GM12873 (cell line): Measurements from ENCODE around the gene RAD51D.

ENCODE experiments used
- TF ChIP-seq, protein P1 (sequence below): IDR thresholded peaks from 2 replicates; pipeline ENCODE4 v1.5.1; 2012; ENCODE audit warnings: low read depth, mild to moderate bottlenecking, moderate library complexity, low read length, control low read depth; ENCODE audit not compliant: insufficient read depth; ENCODE audit errors: missing control alignments

The RAD51D gene

DNA sequence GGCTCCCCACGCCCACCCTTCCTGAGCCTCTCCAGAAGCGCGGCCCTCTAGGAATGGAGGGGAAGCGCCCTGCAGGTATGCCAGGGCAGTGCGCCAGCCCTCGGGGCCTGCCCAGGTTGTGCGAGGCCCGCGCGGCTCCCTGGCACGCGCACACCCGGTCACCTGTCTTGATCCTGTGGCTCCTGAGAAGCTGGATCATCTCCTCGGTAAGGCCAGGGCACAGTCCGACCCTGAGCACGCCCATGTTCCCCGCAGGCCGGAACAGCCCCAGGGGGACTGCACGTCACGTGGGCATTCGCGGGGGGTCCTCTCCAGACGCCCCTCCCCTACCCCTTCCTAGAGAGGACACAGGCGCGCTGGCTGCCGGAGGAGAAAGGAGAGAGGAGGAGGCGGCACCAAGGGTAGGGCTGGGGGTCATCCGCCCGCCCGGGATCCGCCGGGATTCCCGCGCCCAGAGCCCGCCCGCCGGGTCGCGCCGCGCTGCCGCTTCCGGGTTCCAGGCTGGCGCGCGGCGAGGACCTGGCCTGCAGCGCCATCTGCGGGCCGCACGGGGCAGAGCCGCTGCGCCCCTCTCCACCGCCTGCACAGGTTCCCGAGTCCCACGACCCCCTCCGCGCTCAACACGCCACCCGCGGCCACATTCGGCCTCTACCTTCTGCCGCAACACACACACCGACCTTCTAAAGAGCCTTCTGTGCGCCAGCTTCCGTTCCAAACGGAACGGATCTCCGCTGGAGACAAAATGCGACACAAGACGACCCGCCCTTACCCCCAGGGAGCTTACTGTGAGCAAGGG lies at the start of gene RAD51D:
RAD51D (minus strand) TSS at position 491 of the 796 bp plus-strand sequence; CDS start at position 244, 247 bp downstream.
- TF ChIP-seq, protein P1, sequence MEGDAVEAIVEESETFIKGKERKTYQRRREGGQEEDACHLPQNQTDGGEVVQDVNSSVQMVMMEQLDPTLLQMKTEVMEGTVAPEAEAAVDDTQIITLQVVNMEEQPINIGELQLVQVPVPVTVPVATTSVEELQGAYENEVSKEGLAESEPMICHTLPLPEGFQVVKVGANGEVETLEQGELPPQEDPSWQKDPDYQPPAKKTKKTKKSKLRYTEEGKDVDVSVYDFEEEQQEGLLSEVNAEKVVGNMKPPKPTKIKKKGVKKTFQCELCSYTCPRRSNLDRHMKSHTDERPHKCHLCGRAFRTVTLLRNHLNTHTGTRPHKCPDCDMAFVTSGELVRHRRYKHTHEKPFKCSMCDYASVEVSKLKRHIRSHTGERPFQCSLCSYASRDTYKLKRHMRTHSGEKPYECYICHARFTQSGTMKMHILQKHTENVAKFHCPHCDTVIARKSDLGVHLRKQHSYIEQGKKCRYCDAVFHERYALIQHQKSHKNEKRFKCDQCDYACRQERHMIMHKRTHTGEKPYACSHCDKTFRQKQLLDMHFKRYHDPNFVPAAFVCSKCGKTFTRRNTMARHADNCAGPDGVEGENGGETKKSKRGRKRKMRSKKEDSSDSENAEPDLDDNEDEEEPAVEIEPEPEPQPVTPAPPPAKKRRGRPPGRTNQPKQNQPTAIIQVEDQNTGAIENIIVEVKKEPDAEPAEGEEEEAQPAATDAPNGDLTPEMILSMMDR = peak; percentile 84

DNA sequence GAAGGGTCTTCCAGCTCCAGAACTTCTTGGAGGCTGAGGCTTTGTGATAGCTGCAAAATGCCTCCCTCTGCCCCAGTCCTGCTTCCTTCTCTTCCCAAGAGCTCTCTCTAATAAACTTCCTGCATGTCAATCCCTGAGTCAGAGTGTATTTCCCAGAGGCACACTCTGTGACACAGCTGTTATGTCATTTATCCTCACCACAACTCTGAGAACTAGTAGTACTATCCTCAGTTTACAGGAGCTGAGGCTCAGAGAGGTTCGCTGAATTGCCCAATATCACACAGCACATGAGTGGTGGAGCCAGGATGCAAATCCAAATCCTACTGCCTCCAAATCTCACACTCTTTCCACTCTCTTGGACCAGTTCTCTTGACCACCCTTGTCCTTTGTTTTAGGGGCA lies 48.0 kb upstream of the RAD51D start:
- TF ChIP-seq, protein P1 = no peak

DNA sequence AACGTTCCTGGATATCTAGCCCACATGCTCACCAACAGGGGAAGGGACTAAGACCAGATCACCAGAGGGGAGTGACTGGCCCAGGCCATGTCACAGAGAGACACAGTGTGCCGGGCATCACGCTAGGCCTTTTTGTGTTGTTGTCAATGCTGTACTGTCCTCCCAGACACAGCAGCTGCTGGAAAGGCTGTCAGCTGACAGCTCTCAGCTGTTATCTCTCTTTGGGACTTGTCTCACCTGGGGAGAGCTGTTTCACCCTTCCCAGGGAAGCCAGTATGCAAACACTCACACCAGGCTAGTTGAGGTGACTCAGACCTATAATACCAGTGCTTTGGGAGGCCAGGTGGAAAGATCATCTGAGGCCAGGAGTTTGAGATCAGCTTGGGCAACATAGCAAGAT lies 47.4 kb upstream of the RAD51D start:
- TF ChIP-seq, protein P1 = no peak

DNA sequence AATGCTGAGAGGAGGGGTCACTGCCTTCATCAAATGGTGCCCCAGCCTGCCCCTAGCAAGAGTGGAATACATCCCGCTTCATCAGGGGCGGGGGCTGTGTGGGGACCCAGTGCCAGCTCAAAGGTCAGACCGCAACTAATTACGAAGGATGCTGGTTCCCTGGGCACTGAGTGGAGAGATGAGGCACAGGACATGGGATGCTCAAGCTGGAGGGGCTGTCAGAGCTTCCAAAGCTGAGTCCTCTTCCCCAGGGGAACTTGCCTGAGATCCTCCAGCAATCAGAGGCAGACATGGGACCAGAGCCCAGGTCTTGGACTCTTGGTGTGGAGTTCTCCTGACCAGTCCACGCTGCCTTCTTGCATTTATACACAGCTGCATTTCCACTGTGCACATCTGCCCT lies 46.9 kb upstream of the RAD51D start:
- TF ChIP-seq, protein P1 = no peak

DNA sequence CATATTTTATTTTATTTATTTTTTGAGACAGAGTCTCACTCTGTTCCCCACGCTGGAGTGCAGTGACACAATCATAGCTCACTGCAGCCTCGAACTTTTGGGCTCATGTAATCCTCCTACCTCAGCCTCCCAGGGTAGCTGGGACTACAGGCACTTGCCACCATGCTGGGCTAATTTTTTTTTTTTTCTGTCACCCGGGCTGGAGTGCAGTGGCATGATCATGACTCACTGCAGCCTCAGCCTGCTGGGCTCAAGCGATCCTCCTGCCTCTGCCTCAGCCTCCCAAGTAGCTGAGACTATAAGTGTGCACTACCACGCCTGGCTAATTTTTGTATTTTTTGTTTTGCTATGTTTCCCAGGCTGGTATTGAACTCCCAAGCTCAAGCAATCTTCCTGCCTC lies 45.1 kb upstream of the RAD51D start:
- TF ChIP-seq, protein P1 = no peak

DNA sequence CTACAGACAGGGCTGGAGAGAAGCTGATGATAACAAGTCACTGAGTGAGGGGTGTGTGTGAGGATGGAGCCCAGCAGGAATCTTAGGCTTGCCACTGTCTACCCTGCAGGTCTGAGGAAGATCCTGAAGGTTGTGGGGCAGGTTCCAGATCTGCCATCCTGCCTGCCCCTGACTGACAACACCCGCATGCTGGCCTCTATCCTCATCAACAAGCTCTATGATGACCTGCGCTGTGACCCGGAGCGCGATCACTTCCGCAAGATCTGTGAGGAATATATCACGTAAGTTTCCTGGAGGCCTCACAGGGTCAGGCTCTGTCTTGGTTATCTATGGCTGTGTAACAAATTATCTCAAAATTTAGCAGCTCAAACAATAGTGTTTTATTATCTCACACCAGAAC lies 44.2 kb upstream of the RAD51D start:
- TF ChIP-seq, protein P1 = no peak

DNA sequence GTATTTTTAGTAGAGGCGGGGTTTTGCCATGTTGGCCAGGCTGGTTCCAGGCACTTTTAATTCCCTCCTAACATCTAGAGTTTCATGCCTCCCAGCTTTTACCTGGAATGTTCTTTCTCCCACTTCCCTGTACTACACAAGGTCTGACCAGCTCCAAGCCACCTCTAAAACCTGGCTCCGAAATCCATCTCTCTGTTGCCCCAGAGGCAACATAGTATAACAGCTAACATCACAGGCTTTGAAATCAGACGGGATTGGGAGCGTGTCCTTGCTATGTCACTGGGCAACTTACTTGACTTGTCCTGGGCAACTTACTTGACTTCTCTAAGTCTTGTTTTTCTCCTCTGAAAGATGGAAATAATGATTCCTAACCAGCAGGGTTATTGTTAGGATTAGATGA lies 43.1 kb upstream of the RAD51D start:
- TF ChIP-seq, protein P1 = no peak
